ENCODE data around the gene GJA3.

DNA sequence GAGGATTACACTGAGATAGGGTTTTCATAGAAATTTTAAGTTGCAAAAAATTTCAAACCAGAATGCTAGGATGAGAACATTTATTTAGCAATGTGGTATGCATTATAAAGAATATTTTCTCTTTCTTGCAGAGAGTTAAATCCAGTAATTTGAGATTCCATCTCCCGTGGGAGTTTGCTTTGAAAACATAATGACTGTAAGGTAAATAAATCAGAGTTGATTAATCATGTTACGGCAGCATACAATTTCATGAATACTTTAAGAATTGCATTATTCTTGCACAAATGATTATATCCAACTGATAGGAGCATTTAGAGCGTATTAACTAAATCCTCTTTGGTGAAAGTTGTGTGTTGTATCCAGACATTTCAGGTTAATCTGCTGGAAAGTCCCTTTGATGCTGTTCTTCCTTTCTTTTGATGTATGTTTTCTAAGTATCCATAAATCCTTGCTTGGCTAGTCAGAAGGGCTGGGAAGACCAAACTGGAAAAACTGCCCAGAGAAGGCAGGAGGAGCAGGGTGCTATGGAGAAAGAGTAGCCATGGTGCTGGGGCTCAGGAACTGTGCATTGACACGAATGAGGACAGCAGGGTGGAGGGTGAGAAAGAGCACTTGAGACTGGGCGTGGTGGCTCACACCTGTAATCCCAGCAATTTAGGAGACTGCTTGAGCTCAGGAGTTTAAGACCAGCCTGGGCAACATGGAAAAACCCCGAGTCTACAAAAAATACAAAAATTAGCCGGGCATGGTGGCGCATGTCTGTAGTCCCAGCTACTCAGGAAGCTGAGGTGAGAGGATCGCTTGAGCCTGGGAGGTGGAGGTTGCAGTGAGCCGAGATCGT is 4.8 kb upstream of the GJA3 start:
- TF ChIP-seq, protein P1, sequence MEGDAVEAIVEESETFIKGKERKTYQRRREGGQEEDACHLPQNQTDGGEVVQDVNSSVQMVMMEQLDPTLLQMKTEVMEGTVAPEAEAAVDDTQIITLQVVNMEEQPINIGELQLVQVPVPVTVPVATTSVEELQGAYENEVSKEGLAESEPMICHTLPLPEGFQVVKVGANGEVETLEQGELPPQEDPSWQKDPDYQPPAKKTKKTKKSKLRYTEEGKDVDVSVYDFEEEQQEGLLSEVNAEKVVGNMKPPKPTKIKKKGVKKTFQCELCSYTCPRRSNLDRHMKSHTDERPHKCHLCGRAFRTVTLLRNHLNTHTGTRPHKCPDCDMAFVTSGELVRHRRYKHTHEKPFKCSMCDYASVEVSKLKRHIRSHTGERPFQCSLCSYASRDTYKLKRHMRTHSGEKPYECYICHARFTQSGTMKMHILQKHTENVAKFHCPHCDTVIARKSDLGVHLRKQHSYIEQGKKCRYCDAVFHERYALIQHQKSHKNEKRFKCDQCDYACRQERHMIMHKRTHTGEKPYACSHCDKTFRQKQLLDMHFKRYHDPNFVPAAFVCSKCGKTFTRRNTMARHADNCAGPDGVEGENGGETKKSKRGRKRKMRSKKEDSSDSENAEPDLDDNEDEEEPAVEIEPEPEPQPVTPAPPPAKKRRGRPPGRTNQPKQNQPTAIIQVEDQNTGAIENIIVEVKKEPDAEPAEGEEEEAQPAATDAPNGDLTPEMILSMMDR (conservative IDR thresholded peaks at IDR 0.05; ENCODE audit: low read depth, low read length), result no peak
- TF ChIP-seq CHD1 (IDR thresholded peaks at IDR 0.05; ENCODE audit: low read depth, low read length) (no peak), FOS (IDR thresholded peaks at IDR 0.05; ENCODE audit: low read depth, low read length) (no peak)
